Endothelial cell of umbilical vein (primary cell): ENCODE data around the gene AGXT. TPM values are rescaled to one million over a fixed set of nuclear protein-coding genes. Genes with fewer than 3 reads are reported as not detected.

Experiments used
- BruUV-seq: library from RNA; stranded (reverse); fragments of 400-500 nt; replicated peaks from 2 replicates; lab custom pipeline; 2021; lab: Mats Ljungman, UMichigan
- CTCF ChIA-PET: fragments of 300-600, 350-600 bp; sonication (Branson Sonifier 250); formaldehyde crosslinking; loops from one replicate; lab custom pipeline; 2021; ENCODE audit warnings: antibody characterized with exemption, inconsistent platforms; lab: Charles Lee
- POLR2A ChIA-PET: fragments of 300-600, 350-600 bp; sonication (Branson Sonifier 250); formaldehyde crosslinking; loops from one replicate; lab custom pipeline; 2021; ENCODE audit warnings: antibody characterized with exemption, inconsistent platforms; lab: Charles Lee
- DNase-seq: peaks from one replicate; pipeline ENCODE4 v3.0.0-alpha.2; 2011; ENCODE audit warnings: low read depth, low spot score
- FAIRE-seq: peaks from 2 replicates; lab custom pipeline; 2011; peaks lifted over from hg19 to GRCh38; lab: Jason Lieb, UNC
- H2AFZ ChIP-seq: 2 replicates; pipeline ENCODE4 v1.6.0; 2012; ENCODE audit warnings: low read depth, low read length, control low read depth, inconsistent platforms
- H3K27ac ChIP-seq: 2 replicates; pipeline ENCODE4 v1.5.1; 2011; ENCODE audit warnings: low read depth, mild to moderate bottlenecking, control low read depth, low read length, moderate library complexity; ENCODE audit not compliant: insufficient read depth
- H3K27me3 ChIP-seq, 2 experiments: 2 replicates each; pipeline versions ENCODE4 v1.6.0 to v1.6.1; 2011; ENCODE audit warnings: low read length in 2 of 2, mixed read lengths in 1 of 2; ENCODE audit not compliant: control insufficient read depth in 2 of 2, insufficient read depth in 2 of 2
- H3K36me3 ChIP-seq, 2 experiments: 2 replicates in 1 of 2; 3 replicates in 1 of 2; pipeline ENCODE4 v1.5.1; 2011; ENCODE audit warnings: low read length in 2 of 2, mild to moderate bottlenecking in 1 of 2, moderate library complexity in 1 of 2; ENCODE audit not compliant: control insufficient read depth in 2 of 2, insufficient read depth in 2 of 2; ENCODE audit errors: extremely low read depth in 1 of 2
- H3K4me1 ChIP-seq: 3 replicates; pipeline ENCODE4 v1.5.1; 2011; ENCODE audit warnings: mild to moderate bottlenecking, low read length; ENCODE audit not compliant: control insufficient read depth, insufficient read depth; ENCODE audit errors: extremely low read depth
- H3K4me2 ChIP-seq: 2 replicates; pipeline ENCODE4 v1.6.1; 2011; ENCODE audit warnings: low read length, control low read depth, mixed read lengths; ENCODE audit not compliant: insufficient read depth
- H3K4me3 ChIP-seq, 3 experiments: fragments of 200-600 bp in 1 of 3; sonication (generic), shearing (Covaris generic) in 1 of 3; replicated peaks in 1 of 3; 2 replicates each; pipeline ENCODE4 v1.5.1; 2011 to 2016; ENCODE audit warnings: control low read depth in 3 of 3, low read length in 3 of 3, mild to moderate bottlenecking in 2 of 3, inconsistent platforms in 1 of 3, low read depth in 1 of 3, moderate library complexity in 1 of 3; ENCODE audit not compliant: insufficient read depth in 1 of 3
- H3K79me2 ChIP-seq: 2 replicates; pipeline ENCODE4 v1.6.0; 2012; ENCODE audit warnings: low read length, inconsistent platforms; ENCODE audit not compliant: control insufficient read depth, insufficient read depth
- H3K9ac ChIP-seq: replicated peaks from 2 replicates; pipeline ENCODE3; 2011; ENCODE audit warnings: low read length, control low read depth; ENCODE audit not compliant: insufficient read depth; ENCODE audit errors: extremely low read depth
- H3K9me1 ChIP-seq: replicated peaks from 3 replicates; pipeline ENCODE4 v1.6.0; 2011; ENCODE audit warnings: mild to moderate bottlenecking, low read length; ENCODE audit not compliant: control insufficient read depth, insufficient read depth; ENCODE audit errors: extremely low read depth
- H3K9me3 ChIP-seq: replicated peaks from 2 replicates; pipeline ENCODE4 v1.5.1; 2012; ENCODE audit warnings: low read length, inconsistent platforms; ENCODE audit not compliant: control insufficient read depth, insufficient read depth
- H4K20me1 ChIP-seq: replicated peaks from 2 replicates; pipeline ENCODE3; 2011; ENCODE audit warnings: mild to moderate bottlenecking, low read length; ENCODE audit not compliant: control insufficient read depth, insufficient read depth; ENCODE audit errors: extremely low read depth
- FOS ChIP-seq: IDR thresholded peaks from 2 replicates; pipeline ENCODE4 v1.6.1; 2011; ENCODE audit warnings: mild to moderate bottlenecking, low read length, moderate library complexity, borderline replicate concordance; ENCODE audit not compliant: insufficient read depth
- GATA2 ChIP-seq: IDR thresholded peaks from 2 replicates; pipeline ENCODE4 v1.7.0; 2011; ENCODE audit warnings: low read depth, mild to moderate bottlenecking, moderate library complexity, mixed read lengths, low read length; ENCODE audit not compliant: insufficient read length, insufficient read depth
- JUN ChIP-seq: IDR thresholded peaks from 2 replicates; pipeline ENCODE4 v1.6.1; 2011; ENCODE audit warnings: borderline replicate concordance, low read depth; ENCODE audit not compliant: insufficient read length, insufficient read depth
- MYC ChIP-seq: IDR thresholded peaks from one replicate; pipeline ENCODE4 v1.6.1; 2011; ENCODE audit warnings: mild to moderate bottlenecking, low read depth, low read length
- POLR2A ChIP-seq: IDR thresholded peaks from 2 replicates; pipeline ENCODE4 v1.6.1; 2012; ENCODE audit warnings: low read depth, mild to moderate bottlenecking, control low read depth, low read length
- POLR2AphosphoS5 ChIP-seq: IDR thresholded peaks from 2 replicates; pipeline ENCODE4 v1.6.1; 2012; ENCODE audit warnings: low read depth, mild to moderate bottlenecking, control low read depth, low read length, moderate library complexity; ENCODE audit not compliant: insufficient read depth
- dilution Hi-C: fragments of 300-500 bp; cut with MboI; formaldehyde crosslinking; loops from one replicate; pipeline ENCODE4 v1.15.0; 2019; ENCODE audit warnings: low sequenced_read_pairs; ENCODE audit not compliant: extremely low pct_ligation_motif_present
- intact Hi-C: fragments of 100-400 bp; cut with micrococcal nuclease; formaldehyde crosslinking; loops from one replicate; pipeline ENCODE4 v1.10.0; 2022
- polyA plus RNA-seq, 4 experiments: library from polyadenylated mRNA; depleted of rRNA in 3 of 4; stranded (reverse) in 3 of 4; unstranded in 1 of 4; fragments of >200 nt; gene quantifications; 2 replicates each; pipeline versions ENCODE4 v1.2.1 to v1.2.3, GENCODE V29; 2011 to 2012; ENCODE audit warnings: missing spikeins in 1 of 4
- total RNA-seq: library from RNA; stranded (reverse); gene quantifications from 2 replicates; pipeline ENCODE4 v1.2.3, GENCODE V29; 2021
- TF ChIP-seq, protein P1 (sequence below), 2 donors: IDR thresholded peaks; 1 replicate in 1 of 2; 2 replicates in 1 of 2; pipeline ENCODE4 v1.5.1; 2011; ENCODE audit warnings: low read length in 2 of 2, mild to moderate bottlenecking in 2 of 2, moderate library complexity in 2 of 2, control low read depth in 1 of 2, inconsistent platforms in 1 of 2, low read depth in 1 of 2; ENCODE audit not compliant: insufficient read depth in 1 of 2; ENCODE audit errors: extremely low read depth in 1 of 2
- TF ChIP-seq, protein P2 (sequence below): IDR thresholded peaks from 2 replicates; pipeline ENCODE4 v1.6.1; 2011; ENCODE audit not compliant: insufficient read depth, insufficient read length

The AGXT gene
- total and polyA plus RNA-seq, 2 donors (not counting 3 experiments of a cell fraction or from before 2014, with no cell fraction given) = not detected

DNA sequence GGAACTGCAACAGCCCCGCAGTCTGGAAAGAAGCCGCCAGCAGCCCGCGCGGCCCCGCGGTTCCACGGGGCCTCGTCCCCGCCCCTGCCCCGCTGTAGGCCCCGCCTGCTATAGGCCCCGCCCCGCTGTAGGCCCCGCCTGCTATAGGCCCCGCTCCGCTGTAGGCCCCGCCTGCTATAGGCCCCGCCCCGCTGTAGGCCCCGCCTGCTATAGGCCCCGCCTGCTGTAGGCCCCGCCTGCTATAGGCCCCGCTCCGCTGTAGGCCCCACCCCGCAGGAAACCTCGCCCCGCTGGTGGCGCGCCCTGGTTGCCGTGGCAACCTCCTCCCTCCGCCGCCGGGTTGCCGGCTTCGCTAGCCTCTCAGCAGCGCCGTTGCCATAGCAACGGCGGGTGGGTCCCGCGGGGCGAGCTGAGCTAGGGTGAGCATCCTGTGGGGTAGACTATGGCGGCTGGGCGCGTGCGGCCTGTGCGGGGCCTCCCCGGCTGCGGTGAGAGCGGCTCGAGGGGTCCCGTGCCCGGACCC, 36.4 kb upstream of the AGXT start:
- intact Hi-C loops = loop anchor here (1.0 to 5.0 kb wide), 3 partner anchors 8 to 395 kb away; partner anchors contain the start of genes DUSP28 and GPC1
- peaks cover 5% of the 10 kb centered on the region for H3K4me1 ChIP-seq

DNA sequence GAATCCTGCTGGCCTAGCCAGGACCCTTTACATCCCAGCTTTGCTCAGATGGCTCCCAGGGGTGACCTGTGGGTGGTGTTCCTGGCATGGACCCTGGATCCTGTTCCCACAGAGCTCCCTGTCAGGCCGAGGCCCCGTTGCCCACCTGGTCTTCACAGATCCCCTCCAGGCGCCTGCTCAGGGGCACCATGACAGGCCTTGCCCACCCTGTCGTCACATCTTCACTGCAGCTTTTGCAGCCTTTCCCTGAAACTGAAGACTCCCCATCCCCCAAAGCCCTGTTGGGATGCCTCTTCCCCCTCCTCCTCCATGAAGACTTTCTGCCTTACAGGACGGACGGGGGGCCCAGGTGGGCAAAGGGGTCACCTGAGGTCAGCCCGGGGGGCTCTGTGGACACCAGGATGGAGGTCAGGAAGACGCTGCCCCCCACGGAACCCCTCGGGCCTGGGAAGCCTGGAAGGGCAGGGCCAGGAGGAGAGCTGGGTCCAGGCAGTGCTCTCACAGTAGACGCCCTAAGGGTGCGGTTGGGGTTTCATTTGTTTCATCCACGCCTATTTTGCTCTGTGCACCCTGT, 35.6 kb upstream of the AGXT start:
- ChIA-PET POLR2A (no interaction called here), CTCF (no interaction called here)
- Histone ChIP-seq H4K20me1 (no peaks in the 10 kb centered on the region), H3K9ac (no peak overlapping the region), H3K4me1 (peaks cover 5% of the 10 kb centered on the region), H3K9me1 (no peaks in the 10 kb centered on the region), H3K4me3 (no peak overlapping the region), H3K27ac (no peak overlapping the region), H3K36me3 (no peaks in the 10 kb centered on the region), H3K79me2 (no peaks in the 10 kb centered on the region), H3K9me3 (no peaks in the 10 kb centered on the region), H2AFZ (no peak overlapping the region), H3K27me3 (peaks cover 6 to 19% of the 10 kb centered on the region in 2 experiments), H3K4me2 (no peak overlapping the region)
- dilution Hi-C loops = no loop called here
- DNase-seq = no peak
- BruUV-seq = no TSS peak
- no peak for TF ChIP-seq POLR2A
- no peak for TF ChIP-seq JUN
- no peak for TF ChIP-seq GATA2
- TF ChIP-seq POLR2AphosphoS5 = no peak
- TF ChIP-seq, protein P1, sequence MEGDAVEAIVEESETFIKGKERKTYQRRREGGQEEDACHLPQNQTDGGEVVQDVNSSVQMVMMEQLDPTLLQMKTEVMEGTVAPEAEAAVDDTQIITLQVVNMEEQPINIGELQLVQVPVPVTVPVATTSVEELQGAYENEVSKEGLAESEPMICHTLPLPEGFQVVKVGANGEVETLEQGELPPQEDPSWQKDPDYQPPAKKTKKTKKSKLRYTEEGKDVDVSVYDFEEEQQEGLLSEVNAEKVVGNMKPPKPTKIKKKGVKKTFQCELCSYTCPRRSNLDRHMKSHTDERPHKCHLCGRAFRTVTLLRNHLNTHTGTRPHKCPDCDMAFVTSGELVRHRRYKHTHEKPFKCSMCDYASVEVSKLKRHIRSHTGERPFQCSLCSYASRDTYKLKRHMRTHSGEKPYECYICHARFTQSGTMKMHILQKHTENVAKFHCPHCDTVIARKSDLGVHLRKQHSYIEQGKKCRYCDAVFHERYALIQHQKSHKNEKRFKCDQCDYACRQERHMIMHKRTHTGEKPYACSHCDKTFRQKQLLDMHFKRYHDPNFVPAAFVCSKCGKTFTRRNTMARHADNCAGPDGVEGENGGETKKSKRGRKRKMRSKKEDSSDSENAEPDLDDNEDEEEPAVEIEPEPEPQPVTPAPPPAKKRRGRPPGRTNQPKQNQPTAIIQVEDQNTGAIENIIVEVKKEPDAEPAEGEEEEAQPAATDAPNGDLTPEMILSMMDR (IDR thresholded peaks at IDR 0.05; ENCODE audit: extremely low read depth in 1 of 2, insufficient read depth in 1 of 2, low read depth in 1 of 2, low read length in 2 of 2) = no peak
- no peak for TF ChIP-seq FOS
- intact Hi-C loops = loop anchor here (1.0 to 5.0 kb wide), 3 partner anchors 9 to 396 kb away; partner anchors contain the start of genes DUSP28 and GPC1
- FAIRE-seq = no peak

More for the DNA sequence above, 36.4 kb upstream of the AGXT start:
- Histone ChIP-seq H2AFZ (peak overlapping the region; percentile 59), H4K20me1 (no peaks in the 10 kb centered on the region), H3K9me3 (no peaks in the 10 kb centered on the region), H3K9me1 (no peaks in the 10 kb centered on the region), H3K79me2 (no peaks in the 10 kb centered on the region), H3K27ac (no peak overlapping the region), H3K4me2 (peak overlapping the region; percentile 58), H3K4me3 (no peak overlapping the region), H3K27me3 (peaks cover 6 to 19% of the 10 kb centered on the region in 2 experiments), H3K36me3 (no peaks in the 10 kb centered on the region), H3K9ac (no peak overlapping the region)
- ChIA-PET CTCF (no interaction called here), POLR2A (no interaction called here)
- no peak for TF ChIP-seq MYC
- TF ChIP-seq FOS = no peak
- TF ChIP-seq, protein P2, sequence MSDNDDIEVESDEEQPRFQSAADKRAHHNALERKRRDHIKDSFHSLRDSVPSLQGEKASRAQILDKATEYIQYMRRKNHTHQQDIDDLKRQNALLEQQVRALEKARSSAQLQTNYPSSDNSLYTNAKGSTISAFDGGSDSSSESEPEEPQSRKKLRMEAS = peak; percentile 7
- dilution Hi-C loops = no loop called here
- BruUV-seq = no TSS peak
- FAIRE-seq = peak; percentile 96
- peak; percentile 80 for DNase-seq
